NB4 (cell line): ENCODE results near the gene ZNF692.

Source experiments
- CTCF ChIP-seq: IDR thresholded peaks from one replicate; pipeline ENCODE4 v1.5.1; 2012; ENCODE audit warnings: low read depth, low read length
- POLR2A ChIP-seq: IDR thresholded peaks from 2 replicates; pipeline ENCODE4 v1.6.1; 2011; ENCODE audit warnings: mild to moderate bottlenecking; ENCODE audit not compliant: insufficient read length; ENCODE audit errors: extremely low read depth

GRCh38 chr1:248857201-248857600, 1.7 kb downstream of the ZNF692 start:
- no peak for TF ChIP-seq POLR2A
- TF ChIP-seq CTCF, result no peak
